Astrocyte (in vitro differentiated cells and primary cell): ENCODE measurements around the gene GOLGA8O. TPM values are rescaled to one million over a fixed set of nuclear protein-coding genes. Genes with fewer than 3 reads are reported as not detected.
"Not testable (repeated sequence)": the region's sequence is repeated elsewhere in the genome, so short reads cannot be mapped to it uniquely, and the experiment has no call there.

ENCODE experiments used
- DNase-seq: peaks from one replicate; pipeline ENCODE4 v3.0.0-alpha.2; 2010; ENCODE audit warnings: low read depth
- FAIRE-seq: peaks from 2 replicates; lab custom pipeline; 2011; peaks lifted over from hg19 to GRCh38; lab: Jason Lieb, UNC
- H2AFZ ChIP-seq: 2 replicates; pipeline ENCODE4 v1.6.0; 2012; ENCODE audit warnings: low read depth, low read length, inconsistent platforms
- H3K27ac ChIP-seq: 2 replicates; pipeline ENCODE4 v1.5.1; 2011; ENCODE audit warnings: low read depth, low read length, inconsistent platforms
- H3K27me3 ChIP-seq: 2 replicates; pipeline ENCODE4 v1.6.0; 2011; ENCODE audit warnings: low read length, inconsistent platforms; ENCODE audit not compliant: insufficient read depth
- H3K36me3 ChIP-seq: 2 replicates; pipeline ENCODE4 v1.5.1; 2011; ENCODE audit warnings: low read length, inconsistent platforms; ENCODE audit not compliant: insufficient read depth
- H3K4me1 ChIP-seq: 2 replicates; pipeline ENCODE4 v1.5.1; 2011; ENCODE audit warnings: low read length, inconsistent platforms; ENCODE audit not compliant: insufficient read depth
- H3K4me2 ChIP-seq: 2 replicates; pipeline ENCODE4 v1.6.0; 2012; ENCODE audit warnings: low read length, inconsistent platforms
- H3K4me3 ChIP-seq: 2 replicates; pipeline ENCODE4 v1.5.1; 2011; ENCODE audit warnings: low read depth, mild to moderate bottlenecking, low read length, inconsistent platforms; ENCODE audit not compliant: insufficient read depth
- H3K79me2 ChIP-seq: 2 replicates; pipeline ENCODE4 v1.6.0; 2012; ENCODE audit warnings: mild to moderate bottlenecking, low read length, inconsistent platforms; ENCODE audit not compliant: insufficient read depth
- H3K9ac ChIP-seq: 2 replicates; pipeline ENCODE4 v1.6.0; 2012; ENCODE audit warnings: mild to moderate bottlenecking, low read length, inconsistent platforms
- H3K9me3 ChIP-seq: 2 replicates; pipeline ENCODE4 v1.5.1; 2012; ENCODE audit warnings: low read depth, mild to moderate bottlenecking, low read length, inconsistent platforms; ENCODE audit not compliant: insufficient read depth
- H4K20me1 ChIP-seq: 2 replicates; pipeline ENCODE4 v1.6.0; 2012; ENCODE audit warnings: low read length, inconsistent platforms; ENCODE audit not compliant: insufficient read depth
- H3K27ac Mint-ChIP-seq: one replicate; pipeline ENCODE4 v1.8.0; 2021; ENCODE audit warnings: mild to moderate bottlenecking, mixed read lengths; ENCODE audit not compliant: unreplicated experiment
- H3K27me3 Mint-ChIP-seq: one replicate; pipeline ENCODE4 v1.8.0; 2021; ENCODE audit warnings: low read depth, mixed read lengths; ENCODE audit not compliant: unreplicated experiment
- H3K36me3 Mint-ChIP-seq: one replicate; pipeline ENCODE4 v1.8.0; 2021; ENCODE audit warnings: low read depth, mixed read lengths; ENCODE audit not compliant: unreplicated experiment
- H3K4me1 Mint-ChIP-seq: one replicate; pipeline ENCODE4 v1.8.0; 2021; ENCODE audit warnings: low read depth, mixed read lengths; ENCODE audit not compliant: unreplicated experiment
- H3K4me3 Mint-ChIP-seq: one replicate; pipeline ENCODE4 v1.8.0; 2021; ENCODE audit warnings: mild to moderate bottlenecking, moderate library complexity, mixed read lengths; ENCODE audit not compliant: unreplicated experiment
- H3K9me3 Mint-ChIP-seq: one replicate; pipeline ENCODE4 v1.8.0; 2021; ENCODE audit warnings: mild to moderate bottlenecking, mixed read lengths; ENCODE audit not compliant: unreplicated experiment
- total RNA-seq: library from RNA; stranded (reverse); gene quantifications from 2 replicates; pipeline ENCODE4 v1.2.1, GENCODE V29; 2021
- TF ChIP-seq, protein P1 (sequence below): IDR thresholded peaks from 2 replicates; pipeline ENCODE4 v1.5.1; 2011; ENCODE audit warnings: low read depth, mild to moderate bottlenecking, inconsistent platforms, low read length, moderate library complexity; ENCODE audit not compliant: insufficient read depth

Gene GOLGA8O
- total RNA-seq, 1 donor from 2014 or later, result 1.2 TPM

DNA sequence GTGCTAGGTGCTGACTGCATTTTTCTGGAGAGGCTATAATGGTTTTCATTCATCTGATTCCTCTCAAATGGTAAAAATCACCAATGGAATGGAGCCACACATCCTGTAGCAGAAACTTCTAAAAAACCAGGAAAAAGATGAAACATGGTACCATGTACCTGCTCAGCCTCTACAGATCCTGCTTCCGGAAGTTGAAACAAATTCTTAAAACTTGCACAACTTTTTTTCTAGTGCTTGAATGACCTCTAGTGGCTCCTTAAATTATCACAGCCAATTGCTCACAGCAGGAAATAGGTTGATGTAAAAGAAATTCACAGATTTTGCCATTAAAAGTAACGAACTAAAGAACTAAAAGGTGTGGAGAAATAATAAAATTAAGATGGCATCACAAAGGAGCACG, 47.5 kb downstream of the GOLGA8O start:
- H3K4me1 ChIP-seq, H3K9ac ChIP-seq, H3K27ac ChIP-seq, H3K4me3 ChIP-seq, H3K27me3 ChIP-seq, DNase-seq, FAIRE-seq, H3K27me3 Mint-ChIP-seq, H4K20me1 ChIP-seq, H3K4me3 Mint-ChIP-seq, H3K36me3 Mint-ChIP-seq, H3K27ac Mint-ChIP-seq, H3K4me1 Mint-ChIP-seq, H3K36me3 ChIP-seq, H2AFZ ChIP-seq, H3K9me3 ChIP-seq, H3K79me2 ChIP-seq, H3K9me3 Mint-ChIP-seq, H3K4me2 ChIP-seq: not testable (repeated sequence)
- TF ChIP-seq, protein P1, sequence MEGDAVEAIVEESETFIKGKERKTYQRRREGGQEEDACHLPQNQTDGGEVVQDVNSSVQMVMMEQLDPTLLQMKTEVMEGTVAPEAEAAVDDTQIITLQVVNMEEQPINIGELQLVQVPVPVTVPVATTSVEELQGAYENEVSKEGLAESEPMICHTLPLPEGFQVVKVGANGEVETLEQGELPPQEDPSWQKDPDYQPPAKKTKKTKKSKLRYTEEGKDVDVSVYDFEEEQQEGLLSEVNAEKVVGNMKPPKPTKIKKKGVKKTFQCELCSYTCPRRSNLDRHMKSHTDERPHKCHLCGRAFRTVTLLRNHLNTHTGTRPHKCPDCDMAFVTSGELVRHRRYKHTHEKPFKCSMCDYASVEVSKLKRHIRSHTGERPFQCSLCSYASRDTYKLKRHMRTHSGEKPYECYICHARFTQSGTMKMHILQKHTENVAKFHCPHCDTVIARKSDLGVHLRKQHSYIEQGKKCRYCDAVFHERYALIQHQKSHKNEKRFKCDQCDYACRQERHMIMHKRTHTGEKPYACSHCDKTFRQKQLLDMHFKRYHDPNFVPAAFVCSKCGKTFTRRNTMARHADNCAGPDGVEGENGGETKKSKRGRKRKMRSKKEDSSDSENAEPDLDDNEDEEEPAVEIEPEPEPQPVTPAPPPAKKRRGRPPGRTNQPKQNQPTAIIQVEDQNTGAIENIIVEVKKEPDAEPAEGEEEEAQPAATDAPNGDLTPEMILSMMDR, result peak; percentile 15

DNA sequence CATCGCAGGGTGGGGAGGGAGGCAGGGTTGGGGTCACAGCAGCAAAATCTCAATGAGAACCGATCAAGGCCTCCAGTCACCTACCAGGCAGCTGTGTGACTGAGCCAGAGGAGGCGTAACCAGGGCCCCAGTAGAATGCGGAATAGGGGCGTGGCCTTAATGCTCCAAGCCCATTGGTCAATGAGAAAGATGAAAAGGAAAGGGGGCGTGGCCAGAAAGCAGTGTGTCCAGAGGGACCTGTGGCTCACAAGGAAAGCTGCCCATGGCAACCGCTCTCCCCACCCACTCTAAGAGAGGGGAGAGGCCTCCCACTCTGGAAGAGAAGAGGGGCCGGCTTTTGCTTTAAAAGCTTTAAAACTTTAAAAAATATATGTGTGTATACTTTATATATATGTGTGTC, 52.2 kb downstream of the GOLGA8O start, which contains the start of gene GOLGA8K:
TSS of gene GOLGA8K (minus strand) at position 101 of the 400 bp plus-strand sequence. CDS start at position 3, 98 bp downstream.
- H2AFZ ChIP-seq, H3K4me1 Mint-ChIP-seq, H4K20me1 ChIP-seq, H3K36me3 Mint-ChIP-seq, H3K9ac ChIP-seq, H3K9me3 Mint-ChIP-seq, FAIRE-seq, H3K4me3 Mint-ChIP-seq, H3K27me3 Mint-ChIP-seq, H3K27ac ChIP-seq, DNase-seq, H3K9me3 ChIP-seq, H3K4me2 ChIP-seq, H3K4me1 ChIP-seq, H3K4me3 ChIP-seq, H3K79me2 ChIP-seq, H3K27me3 ChIP-seq, H3K27ac Mint-ChIP-seq, H3K36me3 ChIP-seq: not testable (repeated sequence)

DNA sequence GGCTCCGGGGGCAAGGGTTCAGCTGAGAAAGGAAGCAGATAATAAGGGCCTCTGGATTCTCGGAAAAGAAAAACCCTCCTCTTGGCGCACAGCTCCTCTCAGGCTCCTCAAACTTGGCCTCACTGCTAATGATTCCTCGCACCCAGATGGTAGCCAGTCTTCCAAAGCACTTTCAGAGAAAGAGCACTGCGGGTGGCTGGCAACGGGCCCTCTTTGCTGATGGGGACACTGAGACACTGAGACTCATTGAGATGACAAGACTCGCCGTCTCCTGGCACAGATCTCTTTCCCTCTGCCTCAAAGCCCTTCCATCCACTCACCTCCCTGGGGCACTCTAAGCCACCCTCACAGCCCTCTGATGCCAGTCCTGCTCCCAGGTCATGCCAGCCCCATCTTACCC, 58.9 kb downstream of the GOLGA8O start:
- not testable (repeated sequence) for DNase-seq, H2AFZ ChIP-seq, H3K79me2 ChIP-seq, H3K4me3 Mint-ChIP-seq, H3K4me2 ChIP-seq, H3K36me3 ChIP-seq, H3K9me3 Mint-ChIP-seq, H3K4me1 Mint-ChIP-seq, H3K36me3 Mint-ChIP-seq, H3K9me3 ChIP-seq, H3K27me3 Mint-ChIP-seq, FAIRE-seq, H3K4me3 ChIP-seq, H4K20me1 ChIP-seq, H3K9ac ChIP-seq, H3K27ac Mint-ChIP-seq, H3K4me1 ChIP-seq, H3K27ac ChIP-seq, H3K27me3 ChIP-seq

Other genes with a start within 250 kb of the GOLGA8O start
- gene GOLGA8K, start 52.3 kb downstream of the GOLGA8O start, total RNA-seq, result 0.77 and 0.87 TPM in 2 replicates
- 3.0 and 5.0 TPM in 2 replicates for gene GOLGA8N, start 137.8 kb upstream of the GOLGA8O start, total RNA-seq
- 9.3 and 15.5 TPM in 2 replicates for gene ARHGAP11A, start 159.9 kb upstream of the GOLGA8O start, total RNA-seq
- 12.1 and 14.7 TPM in 2 replicates for gene SCG5, start 186.1 kb upstream of the GOLGA8O start, total RNA-seq